Measurements from ENCODE around the gene CAPN8.

CAPN8 gene

DNA sequence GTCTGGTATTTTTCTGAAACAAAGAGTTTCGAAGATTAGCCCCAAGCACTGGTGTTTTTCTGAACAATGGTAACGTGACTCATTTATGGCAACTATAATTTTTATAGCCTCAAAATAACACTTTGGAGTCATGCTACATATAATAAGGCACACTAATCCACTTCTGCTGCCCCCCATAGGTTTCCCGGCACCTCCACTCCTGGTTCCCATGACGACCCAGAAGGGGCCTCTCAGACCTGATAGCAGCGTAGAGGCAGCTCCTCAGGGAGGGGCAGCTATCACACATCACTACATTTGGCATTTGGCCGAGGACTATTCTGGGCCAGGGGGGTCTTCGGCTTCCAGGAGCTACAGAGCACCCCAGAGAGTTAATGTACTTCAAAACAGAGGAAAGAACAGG lies 23.3 kb downstream of the CAPN8 start:
- no peak overlapping the region for H3K4me3 ChIP-seq (ENCODE audit: insufficient read length, low read depth)
- no peak overlapping the region for H3K9ac ChIP-seq (ENCODE audit: insufficient read length, low read depth)
- 0 out of 2 replicates have a peak, but pooled peaks cover 4% of the 10 kb centered on the region for H3K9me3 ChIP-seq (ENCODE audit: insufficient read depth, low read length)
- TF ChIP-seq ZNF274 (IDR thresholded peaks at IDR 0.05; ENCODE audit: low read depth, low read length) (no peak), YY1 (IDR thresholded peaks at IDR 0.05; ENCODE audit: insufficient read depth, insufficient read length) (no peak), SUZ12 (IDR thresholded peaks at IDR 0.05; ENCODE audit: extremely low read depth, insufficient read depth, insufficient read length) (no peak)
- no peaks in the 10 kb centered on the region for H3K4me1 ChIP-seq (ENCODE audit: insufficient read depth, insufficient read length)
- no peak for DNase-seq (ENCODE audit: low read depth, low spot score)
- no peaks in the 10 kb centered on the region for H3K36me3 ChIP-seq (ENCODE audit: insufficient read depth, insufficient read length, low read length)
- no peaks in the 10 kb centered on the region for H3K27me3 ChIP-seq (ENCODE audit: insufficient read depth, insufficient read length)

DNA sequence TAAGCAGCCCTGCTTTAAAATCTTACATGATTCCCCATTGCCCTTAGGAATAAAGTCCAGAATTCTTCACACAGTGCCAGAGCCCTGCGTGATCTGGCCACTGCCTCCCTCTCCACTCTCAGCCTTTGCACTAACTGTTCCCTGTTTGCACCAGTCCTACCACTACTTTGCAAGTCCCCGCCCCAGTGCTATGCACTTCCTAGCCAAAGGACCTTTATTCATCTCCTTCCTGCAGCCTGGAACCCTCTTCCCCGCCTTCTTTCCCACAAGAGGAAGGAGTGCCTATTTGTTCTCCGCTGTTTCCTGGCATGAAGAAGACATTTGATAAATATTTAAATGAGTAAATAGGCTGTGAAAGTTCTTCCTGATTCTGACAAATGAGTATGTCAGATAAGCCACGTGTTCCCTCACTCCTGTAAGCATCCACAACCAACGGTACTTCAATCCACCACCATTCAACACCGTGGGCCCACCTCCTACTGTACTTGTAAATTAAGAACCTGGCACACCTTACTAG lies 23.9 kb downstream of the CAPN8 start:
- Histone ChIP-seq H3K9ac (ENCODE audit: insufficient read length, low read depth) (no peak overlapping the region), H3K27me3 (ENCODE audit: insufficient read depth, insufficient read length) (no peaks in the 10 kb centered on the region), H3K36me3 (ENCODE audit: insufficient read depth, insufficient read length, low read length) (no peaks in the 10 kb centered on the region), H3K4me1 (ENCODE audit: insufficient read depth, insufficient read length) (no peaks in the 10 kb centered on the region), H3K4me3 (ENCODE audit: insufficient read length, low read depth) (no peak overlapping the region), H3K9me3 (ENCODE audit: insufficient read depth, low read length) (0 out of 2 replicates have a peak, but pooled peaks cover 4% of the 10 kb centered on the region)
- no peak for DNase-seq (ENCODE audit: low read depth, low spot score)
- TF ChIP-seq ZNF274 (IDR thresholded peaks at IDR 0.05; ENCODE audit: low read depth, low read length) (no peak), SUZ12 (IDR thresholded peaks at IDR 0.05; ENCODE audit: extremely low read depth, insufficient read depth, insufficient read length) (no peak), YY1 (IDR thresholded peaks at IDR 0.05; ENCODE audit: insufficient read depth, insufficient read length) (no peak)

DNA sequence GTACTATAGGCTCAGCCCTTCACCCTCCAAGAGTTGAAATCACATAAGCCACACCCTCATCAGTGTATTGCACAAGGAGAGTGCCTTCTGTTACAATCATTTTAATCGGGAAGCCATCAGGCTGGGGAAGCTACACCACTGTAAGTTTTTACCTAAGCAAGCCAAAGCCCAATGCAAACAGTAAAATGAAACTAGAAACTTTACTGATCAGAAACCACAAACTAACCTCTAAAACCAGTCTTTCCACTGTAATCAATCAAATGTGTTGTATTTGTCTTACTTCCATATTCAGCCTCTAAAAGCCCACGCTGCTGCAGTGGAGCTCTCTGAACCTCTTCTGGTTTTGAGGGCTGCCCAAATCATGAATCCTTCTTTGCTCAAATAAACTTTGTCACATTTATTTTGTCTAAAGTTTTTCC lies 26.2 kb downstream of the CAPN8 start:
- DNase-seq (ENCODE audit: low read depth, low spot score) = no peak
- Histone ChIP-seq H3K36me3 (ENCODE audit: insufficient read depth, insufficient read length, low read length) (no peaks in the 10 kb centered on the region), H3K9ac (ENCODE audit: insufficient read length, low read depth) (no peak overlapping the region), H3K9me3 (ENCODE audit: insufficient read depth, low read length) (0 out of 2 replicates have a peak, but pooled peaks cover 4% of the 10 kb centered on the region), H3K4me3 (ENCODE audit: insufficient read length, low read depth) (no peak overlapping the region), H3K4me1 (ENCODE audit: insufficient read depth, insufficient read length) (no peaks in the 10 kb centered on the region), H3K27me3 (ENCODE audit: insufficient read depth, insufficient read length) (no peaks in the 10 kb centered on the region)
- TF ChIP-seq SUZ12 (IDR thresholded peaks at IDR 0.05; ENCODE audit: extremely low read depth, insufficient read depth, insufficient read length) = no peak
- TF ChIP-seq YY1 (IDR thresholded peaks at IDR 0.05; ENCODE audit: insufficient read depth, insufficient read length) = no peak
- TF ChIP-seq ZNF274 (IDR thresholded peaks at IDR 0.05; ENCODE audit: low read depth, low read length) = no peak

DNA sequence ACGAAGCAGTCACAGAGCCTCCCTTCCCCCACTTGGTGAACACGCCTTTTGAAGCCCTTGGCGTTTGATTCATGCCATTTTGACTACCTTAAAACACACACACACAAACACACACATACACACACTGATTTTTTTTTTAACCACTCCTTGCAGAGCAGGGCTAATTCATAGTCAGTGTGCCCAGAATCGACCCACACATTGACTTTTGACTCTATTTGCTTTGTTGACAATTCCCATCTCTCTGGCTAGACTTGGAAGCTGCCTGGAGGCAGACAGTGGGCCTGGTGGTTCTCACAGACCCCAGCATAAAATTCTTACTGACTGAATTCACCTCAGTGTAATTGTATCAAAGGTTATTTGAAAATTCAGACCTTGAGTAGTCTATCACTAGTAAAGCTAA lies 30.3 kb downstream of the CAPN8 start:
- 0 out of 2 replicates have a peak, but pooled peaks cover 4% of the 10 kb centered on the region for H3K9me3 ChIP-seq (ENCODE audit: insufficient read depth, low read length)
- H3K27me3 ChIP-seq (ENCODE audit: insufficient read depth, insufficient read length) = no peaks in the 10 kb centered on the region
- TF ChIP-seq YY1 (IDR thresholded peaks at IDR 0.05; ENCODE audit: insufficient read depth, insufficient read length) (no peak), ZNF274 (IDR thresholded peaks at IDR 0.05; ENCODE audit: low read depth, low read length) (no peak), SUZ12 (IDR thresholded peaks at IDR 0.05; ENCODE audit: extremely low read depth, insufficient read depth, insufficient read length) (no peak)
- no peak overlapping the region for H3K9ac ChIP-seq (ENCODE audit: insufficient read length, low read depth)
- no peaks in the 10 kb centered on the region for H3K4me1 ChIP-seq (ENCODE audit: insufficient read depth, insufficient read length)
- no peak overlapping the region for H3K4me3 ChIP-seq (ENCODE audit: insufficient read length, low read depth)
- no peaks in the 10 kb centered on the region for H3K36me3 ChIP-seq (ENCODE audit: insufficient read depth, insufficient read length, low read length)
- no peak for DNase-seq (ENCODE audit: low read depth, low spot score)

DNA sequence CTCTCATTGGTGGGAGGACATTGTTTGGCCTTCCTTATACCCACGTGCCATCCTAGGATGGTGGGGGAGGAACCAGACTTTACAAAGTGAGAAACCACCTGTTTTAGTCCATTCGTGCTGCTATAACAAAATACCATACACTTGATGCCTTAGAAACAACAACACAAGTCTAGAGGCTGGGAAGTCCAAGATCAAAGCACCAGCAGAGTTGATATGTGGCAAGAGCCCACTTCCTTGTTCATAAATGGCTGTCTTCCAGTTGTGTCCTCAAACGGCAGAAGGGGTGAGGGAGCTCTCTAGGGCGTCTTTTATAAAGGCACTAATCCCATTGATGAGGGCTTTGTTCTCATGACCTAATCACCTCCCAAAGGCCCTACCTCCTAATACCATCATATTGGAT lies 31.1 kb downstream of the CAPN8 start:
- Histone ChIP-seq H3K9ac (ENCODE audit: insufficient read length, low read depth) (no peak overlapping the region), H3K4me3 (ENCODE audit: insufficient read length, low read depth) (no peak overlapping the region), H3K9me3 (ENCODE audit: insufficient read depth, low read length) (no peaks in the 10 kb centered on the region), H3K27me3 (ENCODE audit: insufficient read depth, insufficient read length) (no peaks in the 10 kb centered on the region), H3K36me3 (ENCODE audit: insufficient read depth, insufficient read length, low read length) (no peaks in the 10 kb centered on the region), H3K4me1 (ENCODE audit: insufficient read depth, insufficient read length) (no peaks in the 10 kb centered on the region)
- DNase-seq (ENCODE audit: low read depth, low spot score) = no peak
- TF ChIP-seq YY1 (IDR thresholded peaks at IDR 0.05; ENCODE audit: insufficient read depth, insufficient read length) = no peak
- TF ChIP-seq SUZ12 (IDR thresholded peaks at IDR 0.05; ENCODE audit: extremely low read depth, insufficient read depth, insufficient read length) = no peak
- no peak for TF ChIP-seq ZNF274 (IDR thresholded peaks at IDR 0.05; ENCODE audit: low read depth, low read length)

DNA sequence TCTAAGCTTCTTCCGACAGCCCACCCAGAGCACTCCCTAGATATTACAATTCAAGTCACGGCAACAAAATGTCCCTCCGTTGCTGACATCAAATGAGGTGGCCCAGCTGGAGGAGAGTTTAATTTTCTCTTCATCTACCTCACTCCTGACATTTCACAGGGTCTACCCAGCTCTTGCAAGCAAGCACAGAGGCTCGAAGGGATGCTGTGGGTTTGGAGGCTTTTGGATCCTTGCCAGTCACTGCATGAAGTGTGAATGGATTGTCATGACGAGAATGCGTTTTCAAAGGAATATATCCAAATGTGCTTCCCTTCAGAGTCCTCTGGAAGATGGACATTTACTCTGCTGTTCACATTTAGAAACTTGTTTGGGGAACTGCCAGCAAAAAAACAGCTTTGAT lies 33.5 kb downstream of the CAPN8 start:
- no peaks in the 10 kb centered on the region for H3K4me1 ChIP-seq (ENCODE audit: insufficient read depth, insufficient read length)
- TF ChIP-seq SUZ12 (IDR thresholded peaks at IDR 0.05; ENCODE audit: extremely low read depth, insufficient read depth, insufficient read length) (no peak), ZNF274 (IDR thresholded peaks at IDR 0.05; ENCODE audit: low read depth, low read length) (no peak), YY1 (IDR thresholded peaks at IDR 0.05; ENCODE audit: insufficient read depth, insufficient read length) (no peak)
- H3K27me3 ChIP-seq (ENCODE audit: insufficient read depth, insufficient read length) = no peaks in the 10 kb centered on the region

DNA sequence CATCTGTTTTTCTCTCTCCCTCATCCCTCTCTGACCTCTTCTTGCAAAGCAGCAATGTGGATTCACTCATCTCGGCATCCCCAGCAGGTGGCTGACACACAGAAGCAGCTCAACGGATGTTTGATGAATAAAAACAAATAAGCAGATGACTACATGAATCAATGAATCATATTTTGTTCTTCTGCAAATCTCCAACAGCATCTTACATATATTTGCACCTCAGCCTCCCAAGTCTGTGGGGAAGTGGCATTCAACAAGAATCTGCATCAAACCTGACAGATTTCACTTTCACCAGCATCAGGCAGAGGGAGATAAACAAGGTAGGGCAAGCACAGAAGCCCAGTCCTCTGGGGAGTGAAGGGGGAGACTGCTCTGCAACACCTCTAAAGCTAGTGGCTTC lies 34.0 kb downstream of the CAPN8 start:
- no peak for TF ChIP-seq SUZ12 (IDR thresholded peaks at IDR 0.05; ENCODE audit: extremely low read depth, insufficient read depth, insufficient read length)
- TF ChIP-seq ZNF274 (IDR thresholded peaks at IDR 0.05; ENCODE audit: low read depth, low read length) = no peak

More for the DNA sequence above, 33.5 kb downstream of the CAPN8 start:
- DNase-seq (ENCODE audit: low read depth, low spot score) = no peak
- Histone ChIP-seq H3K9me3 (ENCODE audit: insufficient read depth, low read length) (no peaks in the 10 kb centered on the region), H3K9ac (ENCODE audit: insufficient read length, low read depth) (no peak overlapping the region), H3K36me3 (ENCODE audit: insufficient read depth, insufficient read length, low read length) (no peaks in the 10 kb centered on the region), H3K4me3 (ENCODE audit: insufficient read length, low read depth) (no peak overlapping the region)

More for the DNA sequence above, 34.0 kb downstream of the CAPN8 start:
- Histone ChIP-seq H3K27me3 (ENCODE audit: insufficient read depth, insufficient read length) (no peaks in the 10 kb centered on the region), H3K36me3 (ENCODE audit: insufficient read depth, insufficient read length, low read length) (no peaks in the 10 kb centered on the region), H3K9me3 (ENCODE audit: insufficient read depth, low read length) (no peaks in the 10 kb centered on the region), H3K4me3 (ENCODE audit: insufficient read length, low read depth) (no peak overlapping the region), H3K9ac (ENCODE audit: insufficient read length, low read depth) (no peak overlapping the region), H3K4me1 (ENCODE audit: insufficient read depth, insufficient read length) (no peaks in the 10 kb centered on the region)
- no peak for DNase-seq (ENCODE audit: low read depth, low spot score)

Measured in NT2/D1 (cell line).